GM06990 (cell line): ENCODE results near the gene TWIST2.

ENCODE experiments used
- DNase-seq: peaks from one replicate; pipeline ENCODE4 v3.0.0-alpha.2; 2011; ENCODE audit not compliant: insufficient read length; ENCODE audit errors: extremely low read depth
- H3K27me3 ChIP-seq: replicated peaks from 2 replicates; pipeline ENCODE4 v1.6.0; 2011; ENCODE audit warnings: low read length; ENCODE audit not compliant: control insufficient read depth, insufficient read depth
- H3K36me3 ChIP-seq: 2 replicates; pipeline ENCODE4 v1.5.1; 2011; ENCODE audit warnings: low read length; ENCODE audit not compliant: control insufficient read depth, insufficient read depth
- H3K4me3 ChIP-seq: replicated peaks from 2 replicates; pipeline ENCODE4 v1.5.1; 2011; ENCODE audit warnings: low read depth, mild to moderate bottlenecking, control low read depth, low read length
- CTCF ChIP-seq: IDR thresholded peaks from 2 replicates; pipeline ENCODE4 v1.5.1; 2011; ENCODE audit warnings: low read length, control low read depth, mild to moderate bottlenecking, inconsistent platforms; ENCODE audit not compliant: insufficient read depth, poor library complexity, severe bottlenecking

TWIST2 gene

GRCh38 chr2:238906254-238906935 is 58.5 kb downstream of the TWIST2 start:
- no peaks in the 10 kb centered on the region for H3K27me3 ChIP-seq
- no peaks in the 10 kb centered on the region for H3K36me3 ChIP-seq
- no peak overlapping the region for H3K4me3 ChIP-seq
- DNase-seq: no peak
- no peak for TF ChIP-seq CTCF

- no peak overlapping the region for H3K4me3 ChIP-seq
- no peak for TF ChIP-seq CTCF
- no peaks in the 10 kb centered on the region for H3K36me3 ChIP-seq
- no peak for DNase-seq
- no peaks in the 10 kb centered on the region for H3K27me3 ChIP-seq
Measured at GRCh38 chr2:238906936-238907716, 59.2 kb downstream of the TWIST2 start.

GRCh38 chr2:238907717-238908173 is 59.9 kb downstream of the TWIST2 start:
- no peak for DNase-seq
- TF ChIP-seq CTCF: no peak
- Histone ChIP-seq H3K27me3 (no peaks in the 10 kb centered on the region), H3K36me3 (no peaks in the 10 kb centered on the region), H3K4me3 (no peak overlapping the region)

- Histone ChIP-seq H3K36me3 (no peaks in the 10 kb centered on the region), H3K4me3 (no peak overlapping the region), H3K27me3 (no peaks in the 10 kb centered on the region)
- TF ChIP-seq CTCF: no peak
- no peak for DNase-seq
Measured at GRCh38 chr2:238908960-238909951, 61.4 kb downstream of the TWIST2 start.

- no peaks in the 10 kb centered on the region for H3K27me3 ChIP-seq
- no peak for DNase-seq
- no peaks in the 10 kb centered on the region for H3K36me3 ChIP-seq
- H3K4me3 ChIP-seq: no peak overlapping the region
- no peak for TF ChIP-seq CTCF
Measured at GRCh38 chr2:238910751-238911351, 63.0 kb downstream of the TWIST2 start.
